Activated CD4-positive, alpha-beta T cell treated with anti-CD3 and anti-CD28 coated beads, Interleukin-2, amount 50 U/mL, for 48 hours (primary cell): ENCODE data around the gene VAV3.
"Not testable (repeated sequence)": the region's sequence is repeated elsewhere in the genome, so short reads cannot be mapped to it uniquely, and the experiment has no call there.

Experiments
- DNase-seq, 2 experiments: peaks; one replicate each; pipeline ENCODE4 v3.0.0-alpha.2; 2020

VAV3 gene

DNA sequence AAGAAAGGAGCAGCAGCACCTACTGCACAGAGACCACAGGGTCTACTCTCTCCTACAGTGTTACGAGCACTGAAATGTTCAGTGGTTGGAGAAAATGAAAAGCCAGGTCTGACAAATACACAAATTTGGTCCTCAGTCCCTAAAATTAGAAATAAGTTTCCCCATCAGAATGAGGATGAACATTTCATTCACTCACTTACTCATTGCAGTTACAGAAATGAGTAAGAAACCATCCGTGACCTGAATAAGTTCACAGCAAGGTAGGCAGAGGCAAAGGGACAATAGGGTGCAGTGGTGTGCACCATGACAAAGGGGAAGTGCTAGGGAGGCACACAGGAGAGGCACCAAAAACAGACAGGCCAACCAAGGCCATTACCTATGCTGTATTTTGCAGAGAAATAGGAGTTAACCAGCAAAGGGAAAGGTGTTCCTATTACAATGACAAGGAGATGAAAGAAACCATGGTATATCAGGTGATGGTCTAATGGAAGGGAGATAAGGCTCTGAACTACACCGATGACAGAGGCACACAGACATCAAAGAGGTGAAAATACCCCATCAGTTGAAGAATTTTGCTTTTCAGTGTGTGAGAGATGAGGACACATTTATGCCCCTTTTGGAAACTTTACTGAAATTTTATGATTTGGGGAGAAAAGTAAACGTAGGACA is 29.4 kb downstream of the VAV3 start:
- DNase-seq: peak; percentile 40 to 62

DNA sequence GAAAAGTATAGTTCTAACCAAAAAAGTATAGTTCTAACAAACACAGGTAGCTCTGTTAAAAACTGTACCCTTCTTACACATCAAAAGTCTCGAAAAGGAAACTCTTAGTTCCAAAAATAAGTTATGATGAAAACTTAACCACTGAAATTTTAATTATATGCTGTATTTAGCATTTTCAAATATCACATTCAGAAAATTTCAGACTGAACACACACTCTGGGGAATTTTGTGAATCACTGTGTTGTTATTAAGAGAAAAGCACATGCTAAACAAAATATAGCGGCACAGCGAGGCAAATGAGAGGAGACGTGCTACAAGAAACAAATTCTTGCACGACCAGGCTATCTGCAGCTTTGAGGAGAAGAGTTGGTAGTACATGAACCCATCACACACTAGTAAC is 30.4 kb downstream of the VAV3 start:
- peak in 1 of 2 experiments; percentile 19 for DNase-seq

DNA sequence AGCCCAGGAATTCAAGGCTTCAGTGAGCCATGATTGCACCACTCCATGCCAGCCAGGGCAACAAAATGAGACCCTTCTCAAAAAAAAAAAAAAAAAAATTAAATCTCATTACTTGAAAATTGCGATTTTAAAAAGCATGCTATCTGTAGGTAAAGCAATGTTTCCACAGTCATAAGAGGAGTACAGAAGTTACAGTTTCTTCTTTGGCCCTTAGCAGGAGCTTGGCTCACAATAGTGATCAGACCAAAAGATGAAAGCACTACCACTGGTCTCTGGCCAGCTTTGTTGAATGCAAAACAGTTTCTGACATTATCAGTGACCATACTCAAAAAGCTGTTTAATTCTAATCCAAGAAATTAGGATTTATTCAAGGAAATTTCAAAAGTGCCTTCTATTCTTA is 31.2 kb downstream of the VAV3 start:
- DNase-seq: no peak

DNA sequence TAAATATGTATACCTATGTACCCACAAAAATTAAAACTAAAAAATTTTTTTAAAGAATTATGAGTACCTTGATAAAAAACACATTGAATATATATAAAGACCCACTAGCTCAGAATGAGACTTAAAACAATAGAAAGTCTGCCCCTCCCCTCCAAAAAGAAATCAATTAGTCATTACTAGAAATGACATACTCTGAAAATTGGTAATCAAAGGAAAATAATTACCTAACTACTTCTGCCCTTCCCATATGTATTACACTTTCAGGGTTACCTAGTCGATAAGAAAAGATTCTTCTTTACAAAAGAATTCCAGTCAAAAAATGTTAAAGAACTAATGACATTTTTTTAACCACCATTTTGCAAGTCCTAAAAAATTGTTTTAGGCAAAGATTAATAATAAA is 34.7 kb downstream of the VAV3 start:
- no peak for DNase-seq

DNA sequence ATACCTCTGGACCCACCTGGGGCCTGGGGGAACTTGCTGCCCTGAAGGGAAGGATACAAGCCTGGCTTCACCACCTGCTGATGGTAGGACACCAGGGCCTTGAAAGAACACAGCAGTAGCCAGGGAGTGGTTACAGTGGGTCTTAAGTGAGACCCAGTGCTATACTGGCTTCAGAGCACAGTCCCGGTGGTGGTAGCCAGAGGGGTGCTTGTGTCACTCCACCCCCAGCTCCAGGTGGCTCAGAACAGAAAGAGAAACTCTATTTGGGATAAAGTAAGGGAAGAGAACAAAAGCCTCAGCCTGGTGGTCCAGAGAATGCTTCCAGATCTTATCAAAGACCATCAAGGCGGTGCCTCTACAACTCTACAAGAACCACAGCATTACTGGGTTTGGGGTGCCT is 37.2 kb downstream of the VAV3 start:
- no peak for DNase-seq

DNA sequence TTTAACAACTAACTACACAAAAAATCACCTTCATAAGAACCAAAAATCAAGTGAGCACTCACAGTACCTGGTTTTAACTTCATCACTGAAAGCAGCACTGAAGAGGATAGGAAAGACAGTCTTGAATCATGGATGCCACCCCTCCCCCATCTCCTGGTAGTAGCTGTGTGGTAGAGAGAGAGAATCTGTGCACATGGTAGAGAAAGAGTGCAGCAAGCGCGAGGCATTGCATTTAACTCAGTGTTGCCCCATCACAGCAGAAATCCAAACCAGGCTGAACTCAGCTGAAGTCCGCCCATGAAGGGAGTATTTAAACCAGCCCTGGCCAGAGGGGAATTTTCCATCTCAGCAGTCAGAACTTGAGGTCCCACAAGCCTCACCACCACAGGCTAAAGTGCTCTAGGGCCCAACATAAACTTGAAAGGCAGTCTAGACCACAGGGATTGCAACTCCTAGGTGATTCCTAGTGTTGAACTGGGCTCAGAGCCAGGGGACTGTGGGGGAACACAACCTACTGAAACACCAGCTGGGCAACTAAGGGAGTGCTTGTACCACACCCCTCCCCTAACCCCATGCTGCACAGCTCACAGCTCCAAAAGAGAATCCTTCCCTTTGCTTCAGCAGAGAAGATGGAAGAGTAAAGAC is 38.4 kb downstream of the VAV3 start:
- no peak for DNase-seq

DNA sequence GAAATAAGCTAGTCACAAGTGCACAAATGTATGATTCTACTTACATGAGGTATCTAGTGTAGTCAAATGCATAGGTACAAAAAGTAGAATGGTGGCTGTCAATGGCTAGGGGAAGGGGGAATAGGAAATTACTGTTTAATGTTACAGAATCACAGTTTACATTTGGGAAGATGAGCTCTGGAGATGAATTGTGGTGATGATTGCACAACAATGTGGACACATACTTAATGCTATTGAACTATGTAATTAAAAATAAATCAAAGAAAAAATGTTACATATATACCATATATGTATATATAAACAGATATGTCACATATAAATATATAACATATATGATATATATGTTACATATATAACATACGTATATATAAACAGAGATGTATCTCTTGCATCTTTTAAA is 39.4 kb downstream of the VAV3 start:
- no peak for DNase-seq

DNA sequence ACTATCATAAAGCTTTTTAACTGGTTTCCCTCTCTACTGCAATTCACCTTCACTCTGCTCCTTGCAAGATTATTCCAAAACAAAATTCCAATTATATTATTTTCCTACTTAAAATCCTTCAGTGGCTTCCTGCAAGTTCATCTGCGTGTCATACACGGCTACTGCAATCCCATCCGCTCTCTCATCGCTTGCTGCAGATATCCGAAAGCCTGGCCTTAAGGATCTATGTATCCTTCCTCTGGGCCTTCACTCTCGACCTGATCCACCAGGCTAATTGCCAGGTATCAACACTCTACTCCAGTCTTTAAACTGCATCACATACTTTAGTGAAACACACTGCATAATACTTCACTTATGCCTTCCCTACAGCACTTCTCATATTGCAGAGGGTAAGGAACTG is 44.0 kb downstream of the VAV3 start:
- no peak for DNase-seq

DNA sequence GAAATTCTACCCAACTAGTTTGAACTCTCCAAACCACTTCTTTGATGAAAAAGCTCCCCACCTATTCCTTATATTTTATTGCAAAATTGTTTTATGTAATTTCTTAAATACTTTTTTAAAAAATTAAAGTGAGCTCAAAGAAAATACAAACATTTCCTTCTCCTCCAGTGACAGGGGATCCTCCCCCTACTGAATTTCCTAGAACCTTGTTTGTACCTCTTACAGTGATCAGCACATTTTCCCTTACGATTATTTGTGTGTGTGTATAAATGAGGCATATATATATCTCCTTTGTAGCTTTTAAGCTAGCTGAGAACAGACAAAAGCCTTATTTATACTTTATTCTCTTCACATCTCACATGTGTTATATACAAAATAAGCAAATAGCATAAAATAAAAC is 44.4 kb downstream of the VAV3 start:
- DNase-seq: no peak

DNA sequence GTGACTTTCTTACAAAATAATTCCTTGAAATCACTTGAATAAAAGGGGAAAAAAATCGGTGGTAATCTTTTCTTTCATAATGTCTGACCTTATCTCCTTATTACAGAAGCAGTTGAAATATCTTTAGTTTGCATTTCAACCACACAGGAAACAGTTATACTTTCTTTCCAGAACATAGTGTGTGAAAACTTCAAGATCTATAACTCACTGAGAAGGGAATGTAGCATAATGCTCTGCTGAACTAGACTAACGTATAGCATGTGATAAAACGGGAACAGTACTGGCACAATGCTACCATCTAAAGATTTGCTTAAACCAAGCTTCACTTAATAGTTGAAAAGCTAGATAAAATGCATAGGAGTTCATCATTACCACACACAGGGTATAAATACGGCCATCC is 45.0 kb downstream of the VAV3 start:
- DNase-seq: no peak

DNA sequence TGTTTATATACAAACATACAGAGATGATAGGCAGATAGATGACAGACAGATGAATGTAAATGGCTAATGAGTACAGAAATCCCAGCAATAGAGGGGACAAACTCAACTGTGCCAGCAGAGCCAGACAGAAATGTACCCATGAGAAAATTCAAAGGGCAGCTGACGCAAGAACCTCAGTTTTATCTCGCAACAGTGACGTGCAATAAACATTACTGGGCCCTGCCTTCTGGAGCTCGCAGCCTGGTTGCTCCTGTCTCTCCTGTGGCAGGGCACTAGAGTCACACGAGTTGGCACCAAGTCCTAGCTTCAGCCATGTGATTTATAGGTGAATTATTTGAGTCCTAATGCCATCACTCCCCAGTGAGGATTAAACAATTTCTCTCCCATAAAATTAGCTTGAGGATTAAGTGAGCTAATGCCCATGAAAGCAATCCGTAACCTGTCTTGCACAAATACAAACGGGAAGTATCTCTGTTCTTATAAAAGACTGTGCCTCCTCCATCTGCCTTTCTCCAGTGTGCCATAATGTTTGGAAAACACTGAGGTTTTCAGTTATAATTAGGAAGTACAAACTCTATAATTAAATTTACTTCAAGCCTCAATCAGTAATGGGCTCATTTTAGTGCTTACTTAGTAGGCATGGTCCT is 50.7 kb downstream of the VAV3 start:
- DNase-seq: no peak

DNA sequence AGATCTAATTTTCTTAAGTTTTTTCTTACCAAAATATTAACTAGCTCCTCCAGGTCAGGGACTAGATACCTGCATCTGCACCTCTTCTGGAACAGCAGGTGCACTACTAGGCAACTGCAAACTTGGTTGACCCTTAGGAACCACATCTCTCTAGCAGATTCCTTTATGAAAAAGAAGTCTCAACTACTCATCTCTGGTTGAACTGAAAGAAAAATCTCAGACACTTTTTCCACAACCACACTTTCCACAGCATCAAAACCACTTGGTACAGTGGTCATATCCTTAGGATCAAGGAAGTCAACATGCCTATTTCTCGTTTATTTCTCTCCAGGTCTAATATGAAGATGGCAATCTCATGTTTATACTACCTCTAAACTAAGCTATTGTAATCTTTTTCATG is 52.3 kb downstream of the VAV3 start:
- DNase-seq: no peak

DNA sequence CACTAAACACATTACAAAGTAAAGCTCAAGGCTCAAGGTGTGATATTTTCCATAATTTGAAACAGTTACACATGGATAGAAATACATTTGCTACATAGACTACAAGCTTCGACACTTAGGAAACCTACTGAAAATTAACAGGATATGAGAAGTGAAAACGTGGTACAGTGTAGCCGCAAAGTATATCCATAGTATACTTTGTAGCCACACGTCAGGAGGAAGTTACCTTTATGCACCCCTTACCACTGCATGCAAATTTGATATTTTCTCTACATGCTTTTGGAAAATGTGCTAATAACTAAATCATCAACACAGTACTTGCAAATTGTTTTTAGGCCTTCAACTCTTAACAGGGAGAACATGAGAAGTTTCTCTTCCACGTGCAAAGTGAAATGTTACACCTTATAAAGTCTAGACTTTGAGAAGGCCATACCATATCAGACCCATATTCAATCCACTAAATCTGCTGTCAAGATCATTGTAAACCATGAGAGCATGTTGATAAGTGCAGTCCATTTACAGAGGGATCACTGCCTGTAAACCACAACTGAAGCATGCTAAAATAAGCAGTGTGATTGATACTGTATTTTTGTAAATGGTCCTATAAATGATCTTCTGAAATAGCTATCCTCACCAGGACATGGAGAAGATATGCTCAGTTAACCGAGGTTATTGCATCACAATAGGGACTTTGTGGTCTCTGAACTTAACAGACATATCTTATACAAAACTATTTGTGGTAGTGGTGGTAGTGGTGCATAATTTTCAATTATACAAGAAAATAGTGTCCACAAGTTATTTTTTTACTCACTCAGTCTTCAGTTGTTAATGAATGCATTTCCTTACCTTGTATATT is 64.7 kb downstream of the VAV3 start:
- no peak for DNase-seq

DNA sequence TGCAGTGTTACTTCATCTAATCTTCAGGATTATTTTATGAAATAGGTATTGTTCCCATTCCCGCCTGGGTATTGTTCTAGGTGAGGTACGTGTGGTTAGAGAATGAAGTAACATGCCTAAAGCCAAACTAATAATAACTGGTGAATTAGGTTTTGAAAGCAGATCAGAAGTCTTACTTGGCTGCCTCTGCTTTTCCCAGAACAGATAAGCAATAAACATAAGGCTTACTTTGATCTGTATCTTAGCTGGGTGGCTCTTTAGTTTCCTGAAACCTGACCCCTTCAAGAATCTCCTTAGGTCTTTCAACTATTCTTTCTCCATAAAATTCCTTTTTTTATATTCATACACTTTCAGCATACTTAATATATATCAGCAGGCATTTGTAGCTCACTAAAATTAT is 65.3 kb downstream of the VAV3 start:
- no peak for DNase-seq

DNA sequence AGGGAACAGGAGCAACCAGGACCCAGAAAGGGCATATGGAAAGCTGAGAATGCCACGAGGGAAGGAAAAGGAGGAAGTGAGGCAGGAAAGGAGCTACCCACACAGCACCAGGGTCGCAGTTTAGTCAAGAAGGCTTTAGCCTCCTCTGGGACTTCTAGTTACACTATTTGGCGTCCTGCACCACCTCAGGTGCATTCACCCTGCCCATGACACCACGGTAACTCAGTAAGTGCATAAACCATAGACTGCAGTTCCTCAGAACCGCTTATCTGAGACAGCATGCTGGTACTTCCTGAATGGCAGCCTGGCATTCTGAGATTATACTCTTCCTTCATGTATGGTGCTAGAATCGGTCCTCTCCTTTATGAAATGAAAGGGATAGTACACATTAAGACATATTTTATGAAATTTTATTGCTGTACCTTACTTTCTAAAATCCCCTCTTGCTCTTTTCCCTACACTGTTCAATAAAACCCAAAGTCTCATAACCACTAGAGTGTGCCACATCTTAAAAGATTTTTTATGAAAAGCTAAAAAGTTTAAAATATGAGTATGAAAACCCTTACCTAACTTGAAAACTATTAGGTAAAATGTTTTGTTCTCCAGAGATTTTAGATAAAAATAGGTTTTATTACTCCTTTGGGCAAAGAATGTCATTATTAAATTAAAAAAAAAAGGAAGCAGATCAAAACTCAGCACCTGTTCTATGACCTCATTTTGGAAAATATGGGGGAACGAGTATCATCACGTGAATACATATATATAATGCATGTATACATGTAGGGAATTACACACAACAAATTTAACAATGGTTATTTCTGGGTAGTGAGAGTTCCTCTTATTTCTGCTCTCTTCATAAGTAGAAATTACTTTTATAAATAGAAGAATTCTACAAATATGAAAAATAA is 67.3 kb downstream of the VAV3 start:
- DNase-seq: peak; percentile 2 to 6

DNA sequence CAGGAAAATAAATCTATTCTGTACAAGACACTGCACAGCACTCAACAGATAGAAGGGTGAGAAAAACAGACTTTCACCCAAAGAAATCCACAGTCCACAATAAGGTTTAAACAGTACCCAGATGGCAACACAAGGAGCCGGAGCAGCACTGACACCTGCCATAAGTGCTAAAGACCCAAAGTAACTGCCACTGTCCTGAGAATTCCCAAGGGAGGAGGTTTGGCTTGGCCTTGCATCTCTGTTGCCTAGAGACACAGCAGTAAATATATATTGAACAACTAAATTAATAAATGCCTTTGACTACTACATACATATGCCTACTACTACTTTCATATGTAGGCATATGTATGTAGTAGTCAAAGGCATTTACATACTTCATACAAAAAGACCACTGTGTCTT is 68.0 kb downstream of the VAV3 start:
- no peak for DNase-seq

DNA sequence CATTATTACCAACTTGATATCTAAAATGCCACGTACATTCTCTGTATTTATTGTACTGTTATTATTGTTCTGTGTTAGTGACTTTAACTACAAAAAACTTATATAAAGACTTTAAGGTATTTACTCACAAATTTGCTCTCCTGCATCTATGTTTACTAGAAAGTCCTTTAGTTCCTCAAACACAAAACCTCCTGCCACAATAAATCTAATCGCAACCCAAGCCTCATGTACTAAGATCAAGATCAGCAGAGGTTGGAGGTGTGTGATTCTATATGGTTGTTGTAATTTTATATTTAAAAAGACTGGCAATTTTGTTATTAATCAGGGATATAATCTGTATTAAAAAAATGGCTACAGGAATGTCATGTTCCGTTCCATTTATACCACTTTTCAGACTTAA is 68.6 kb downstream of the VAV3 start:
- no peak for DNase-seq

DNA sequence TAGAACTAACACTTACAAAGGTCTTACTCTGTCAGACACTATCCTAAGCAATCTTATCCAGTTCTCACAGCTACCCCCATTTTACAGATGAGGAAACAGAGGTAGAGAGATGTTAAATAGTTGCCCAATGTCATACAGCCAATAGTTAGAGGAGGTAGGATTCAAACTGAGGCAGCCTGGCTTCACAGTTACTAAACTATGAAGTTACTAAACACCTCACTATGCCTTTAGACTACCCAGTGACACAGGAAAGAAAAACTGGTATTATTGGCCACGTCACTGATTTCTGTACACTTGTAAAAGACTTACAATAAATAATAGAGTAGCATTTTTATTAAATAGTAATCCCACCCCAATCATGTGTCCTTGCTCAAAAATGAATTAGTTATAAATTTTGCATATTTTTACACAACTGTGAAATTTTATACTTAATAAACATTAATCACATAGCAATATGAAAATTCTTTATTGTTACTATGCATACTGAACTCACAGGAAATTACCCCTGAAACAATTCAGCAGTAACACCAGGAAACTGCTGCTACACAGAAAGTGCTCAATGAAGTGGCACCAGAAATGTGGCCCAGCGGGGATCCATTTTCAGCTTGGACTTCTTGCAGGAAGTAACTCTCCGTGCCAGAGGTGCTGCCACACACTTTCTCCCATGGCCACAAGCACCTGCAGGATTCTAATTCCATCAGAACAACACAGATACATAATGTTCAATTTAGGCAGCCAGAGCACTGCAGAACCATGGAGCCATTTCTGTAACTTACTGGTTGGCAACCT is 69.4 kb downstream of the VAV3 start:
- DNase-seq: peak in 1 of 2 experiments; percentile 7

DNA sequence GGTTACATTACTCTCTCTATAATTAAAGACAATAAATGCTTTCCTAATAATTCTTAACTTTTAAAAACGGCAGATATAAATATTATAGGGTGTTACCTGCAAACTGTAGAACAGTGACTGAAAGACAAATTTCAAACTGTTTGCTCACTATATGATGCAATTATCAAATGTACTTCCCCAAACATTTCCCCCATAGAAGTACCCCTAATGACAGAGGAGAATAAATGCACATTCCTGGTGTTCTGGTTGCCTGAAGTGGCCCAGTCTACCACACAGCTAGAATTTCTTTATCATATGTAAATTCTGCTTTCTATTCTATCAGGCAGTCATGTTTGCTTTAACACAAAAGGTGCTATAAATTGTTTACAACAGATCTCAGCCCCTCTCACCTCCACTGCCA is 70.4 kb downstream of the VAV3 start:
- no peak for DNase-seq

DNA sequence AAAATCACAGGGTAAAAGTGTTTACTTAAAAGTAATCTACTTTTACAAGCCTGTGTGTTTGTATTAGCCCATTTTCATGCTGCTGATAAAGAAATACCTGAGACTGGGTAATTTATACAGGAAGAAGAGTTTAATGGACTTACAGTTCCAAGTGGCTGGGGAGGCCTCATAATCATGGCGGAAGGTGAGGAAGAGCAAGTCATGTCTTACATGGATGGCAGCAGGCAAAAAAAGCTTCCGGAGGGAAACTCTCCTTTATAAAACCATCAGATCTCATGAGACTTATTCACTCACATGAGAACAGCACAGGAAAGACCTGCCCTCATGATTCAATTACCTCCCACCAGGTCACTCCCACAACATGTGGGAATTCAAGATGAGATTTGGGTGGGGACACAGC is 71.6 kb downstream of the VAV3 start:
- DNase-seq: not testable (repeated sequence)

DNA sequence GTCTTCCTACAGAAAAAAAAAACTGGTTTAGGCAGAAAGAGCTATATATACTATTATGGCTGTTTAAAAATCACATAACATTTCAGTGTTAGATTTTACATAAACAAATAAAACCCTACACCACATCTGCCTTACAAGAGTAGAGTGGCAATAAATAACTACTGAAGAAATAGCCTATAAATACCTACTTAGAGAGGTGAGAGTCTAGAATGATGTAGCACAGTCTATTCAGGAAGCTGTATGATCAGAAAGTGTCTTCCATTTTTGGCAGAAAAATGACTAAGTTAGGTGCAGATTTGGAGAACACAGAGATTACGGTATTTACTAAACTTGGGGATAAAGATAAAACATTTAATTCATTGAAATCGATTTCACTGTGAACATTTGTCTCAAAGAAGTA is 75.5 kb downstream of the VAV3 start:
- no peak for DNase-seq

DNA sequence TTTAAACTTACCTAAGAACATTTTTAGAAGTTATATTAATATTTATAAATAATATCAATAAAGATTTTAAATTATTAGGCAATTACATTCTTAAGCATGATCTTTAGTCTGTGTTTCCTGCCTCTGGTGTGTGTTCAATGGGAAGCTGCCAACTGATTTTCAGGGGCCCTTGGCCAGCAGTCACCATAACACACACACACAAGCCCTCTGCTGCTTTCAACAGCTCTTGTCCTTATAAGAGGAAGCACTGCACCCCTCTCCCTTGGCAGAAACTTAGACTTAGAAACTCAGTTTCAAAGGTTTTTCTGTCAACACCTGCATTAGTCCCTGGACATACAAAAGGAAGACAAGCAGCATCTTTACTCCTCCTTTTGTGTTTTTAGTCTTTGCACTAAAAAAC is 81.4 kb downstream of the VAV3 start:
- no peak for DNase-seq
